ENCODE results near the gene UBA52. TPM values are rescaled to one million over a fixed set of nuclear protein-coding genes. Genes with fewer than 3 reads are reported as not detected.

UBA52 gene
- polyA plus RNA-seq, 1 donor from 2014 or later, result 765 TPM

DNA sequence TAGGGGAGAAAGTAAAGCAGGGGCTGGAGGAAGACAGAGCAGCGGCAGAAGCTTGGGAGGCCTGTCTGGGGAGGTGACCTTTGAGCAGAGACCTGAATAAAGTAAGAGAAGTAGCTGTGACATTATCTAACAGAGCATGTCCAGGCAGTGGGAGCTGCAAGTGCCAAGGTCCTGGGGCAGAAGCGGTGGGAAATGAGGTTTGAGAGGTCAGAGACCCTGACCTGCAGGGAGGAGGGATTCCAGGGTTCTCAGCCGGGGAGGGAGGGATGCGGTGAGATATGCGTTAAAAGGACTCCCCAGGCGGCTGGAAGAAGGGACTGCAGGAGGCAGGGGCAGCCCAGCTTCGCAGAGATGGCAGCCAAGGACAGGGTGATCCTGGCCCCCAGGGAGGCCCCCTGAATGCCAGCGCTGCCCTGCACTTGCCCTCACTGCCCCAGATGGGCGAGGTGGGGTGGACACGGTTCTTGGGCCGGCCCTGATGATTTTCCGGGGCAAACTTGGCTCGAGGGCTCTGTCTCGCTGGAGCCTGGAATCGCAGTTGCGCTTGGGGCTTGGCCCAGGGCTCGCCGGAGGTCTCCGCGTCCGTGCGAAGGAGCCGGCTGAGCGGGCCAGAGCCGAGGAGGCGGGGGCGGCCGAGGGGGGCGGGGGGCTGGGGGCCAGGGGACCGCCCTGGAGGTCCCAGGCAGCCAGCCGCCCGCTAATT, 31.7 kb downstream of the UBA52 start:
- Histone ChIP-seq H3K79me2 (replicated peaks; ENCODE audit: insufficient read depth, low read length) (no peaks in the 10 kb centered on the region), H3K9ac (ENCODE audit: low read length) (no peak overlapping the region), H3K9me2 (ENCODE audit: insufficient read depth, low read length) (no peaks in the 10 kb centered on the region), H3K4me2 (ENCODE audit: low read length) (no peak overlapping the region), H3K4me3 (ENCODE audit: low read length) (no peak overlapping the region), H4K20me1 (ENCODE audit: insufficient read depth) (no peaks in the 10 kb centered on the region), H2AFZ (ENCODE audit: low read depth, low read length) (no peak overlapping the region), H3K9me3 (ENCODE audit: low read length) (no peaks in the 10 kb centered on the region), H3F3A (ENCODE audit: insufficient read depth, low read length, poor library complexity, severe bottlenecking) (no peaks in the 10 kb centered on the region), H3K27me3 (ENCODE audit: insufficient read depth, low read depth, low read length) (peaks cover 65% of the 10 kb centered on the region), H3K36me3 (ENCODE audit: insufficient read depth, low read length) (no peaks in the 10 kb centered on the region), H3K27ac (ENCODE audit: low read length) (no peak overlapping the region)
- TF ChIP-seq RAD21 (conservative IDR thresholded peaks at IDR 0.05) (no peak), EP300 (conservative IDR thresholded peaks at IDR 0.05; ENCODE audit: poor library complexity, severe bottlenecking) (no peak)
- TF ChIP-seq, protein P1, sequence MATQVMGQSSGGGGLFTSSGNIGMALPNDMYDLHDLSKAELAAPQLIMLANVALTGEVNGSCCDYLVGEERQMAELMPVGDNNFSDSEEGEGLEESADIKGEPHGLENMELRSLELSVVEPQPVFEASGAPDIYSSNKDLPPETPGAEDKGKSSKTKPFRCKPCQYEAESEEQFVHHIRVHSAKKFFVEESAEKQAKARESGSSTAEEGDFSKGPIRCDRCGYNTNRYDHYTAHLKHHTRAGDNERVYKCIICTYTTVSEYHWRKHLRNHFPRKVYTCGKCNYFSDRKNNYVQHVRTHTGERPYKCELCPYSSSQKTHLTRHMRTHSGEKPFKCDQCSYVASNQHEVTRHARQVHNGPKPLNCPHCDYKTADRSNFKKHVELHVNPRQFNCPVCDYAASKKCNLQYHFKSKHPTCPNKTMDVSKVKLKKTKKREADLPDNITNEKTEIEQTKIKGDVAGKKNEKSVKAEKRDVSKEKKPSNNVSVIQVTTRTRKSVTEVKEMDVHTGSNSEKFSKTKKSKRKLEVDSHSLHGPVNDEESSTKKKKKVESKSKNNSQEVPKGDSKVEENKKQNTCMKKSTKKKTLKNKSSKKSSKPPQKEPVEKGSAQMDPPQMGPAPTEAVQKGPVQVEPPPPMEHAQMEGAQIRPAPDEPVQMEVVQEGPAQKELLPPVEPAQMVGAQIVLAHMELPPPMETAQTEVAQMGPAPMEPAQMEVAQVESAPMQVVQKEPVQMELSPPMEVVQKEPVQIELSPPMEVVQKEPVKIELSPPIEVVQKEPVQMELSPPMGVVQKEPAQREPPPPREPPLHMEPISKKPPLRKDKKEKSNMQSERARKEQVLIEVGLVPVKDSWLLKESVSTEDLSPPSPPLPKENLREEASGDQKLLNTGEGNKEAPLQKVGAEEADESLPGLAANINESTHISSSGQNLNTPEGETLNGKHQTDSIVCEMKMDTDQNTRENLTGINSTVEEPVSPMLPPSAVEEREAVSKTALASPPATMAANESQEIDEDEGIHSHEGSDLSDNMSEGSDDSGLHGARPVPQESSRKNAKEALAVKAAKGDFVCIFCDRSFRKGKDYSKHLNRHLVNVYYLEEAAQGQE (IDR thresholded peaks at IDR 0.05; ENCODE audit: borderline replicate concordance), result no peak
- TF ChIP-seq, protein P2, sequence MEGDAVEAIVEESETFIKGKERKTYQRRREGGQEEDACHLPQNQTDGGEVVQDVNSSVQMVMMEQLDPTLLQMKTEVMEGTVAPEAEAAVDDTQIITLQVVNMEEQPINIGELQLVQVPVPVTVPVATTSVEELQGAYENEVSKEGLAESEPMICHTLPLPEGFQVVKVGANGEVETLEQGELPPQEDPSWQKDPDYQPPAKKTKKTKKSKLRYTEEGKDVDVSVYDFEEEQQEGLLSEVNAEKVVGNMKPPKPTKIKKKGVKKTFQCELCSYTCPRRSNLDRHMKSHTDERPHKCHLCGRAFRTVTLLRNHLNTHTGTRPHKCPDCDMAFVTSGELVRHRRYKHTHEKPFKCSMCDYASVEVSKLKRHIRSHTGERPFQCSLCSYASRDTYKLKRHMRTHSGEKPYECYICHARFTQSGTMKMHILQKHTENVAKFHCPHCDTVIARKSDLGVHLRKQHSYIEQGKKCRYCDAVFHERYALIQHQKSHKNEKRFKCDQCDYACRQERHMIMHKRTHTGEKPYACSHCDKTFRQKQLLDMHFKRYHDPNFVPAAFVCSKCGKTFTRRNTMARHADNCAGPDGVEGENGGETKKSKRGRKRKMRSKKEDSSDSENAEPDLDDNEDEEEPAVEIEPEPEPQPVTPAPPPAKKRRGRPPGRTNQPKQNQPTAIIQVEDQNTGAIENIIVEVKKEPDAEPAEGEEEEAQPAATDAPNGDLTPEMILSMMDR (IDR thresholded peaks at IDR 0.05; ENCODE audit: poor library complexity, severe bottlenecking), result peak; percentile 28

DNA sequence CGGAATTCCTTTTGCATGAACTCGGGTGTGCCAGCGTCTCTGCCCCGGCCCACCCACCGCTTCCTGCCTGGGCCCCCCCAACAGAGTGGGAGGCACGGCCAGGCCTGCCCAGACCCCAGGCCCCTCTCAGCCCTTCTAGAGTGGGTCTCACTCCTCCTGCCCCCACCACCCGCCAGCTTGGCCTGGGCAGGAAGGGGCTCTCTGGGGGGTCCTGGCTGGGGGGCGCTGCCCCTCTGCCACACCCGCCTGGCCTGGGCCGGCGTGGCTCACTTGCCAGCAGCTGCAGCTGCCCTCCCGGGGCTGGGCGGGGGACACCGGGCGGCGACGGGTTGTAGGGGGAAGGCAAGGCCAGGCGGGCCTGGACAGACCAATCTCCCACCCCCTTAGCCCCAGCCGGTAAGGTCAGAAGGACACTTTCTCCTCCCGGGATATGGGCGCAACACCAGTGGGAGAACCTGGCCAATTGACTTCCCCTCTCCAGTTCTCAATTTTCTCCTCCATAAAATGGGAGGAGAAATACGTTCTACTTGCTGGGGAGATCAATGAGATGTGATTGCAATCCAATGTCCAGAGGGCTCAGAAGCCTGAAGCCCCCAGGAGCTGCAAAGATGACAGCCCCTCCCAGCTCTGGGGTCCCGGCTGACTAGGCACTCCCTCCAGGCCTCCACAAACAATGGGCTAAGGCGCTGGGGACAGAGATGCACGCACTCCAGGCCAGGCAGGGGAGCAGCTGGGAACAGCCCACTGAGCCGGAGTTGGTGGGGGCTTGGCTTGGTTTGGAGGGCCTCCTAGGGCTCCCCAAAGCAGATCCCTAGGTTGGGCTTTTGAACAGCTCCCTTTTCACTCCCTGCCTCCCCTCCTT, 32.5 kb downstream of the UBA52 start:
- Histone ChIP-seq H3F3A (ENCODE audit: insufficient read depth, low read length, poor library complexity, severe bottlenecking) (no peaks in the 10 kb centered on the region), H3K27me3 (ENCODE audit: insufficient read depth, low read depth, low read length) (peaks cover 73% of the 10 kb centered on the region), H3K36me3 (ENCODE audit: insufficient read depth, low read length) (no peaks in the 10 kb centered on the region), H2AFZ (ENCODE audit: low read depth, low read length) (no peak overlapping the region), H3K4me2 (ENCODE audit: low read length) (no peak overlapping the region), H3K4me3 (ENCODE audit: low read length) (no peak overlapping the region), H4K20me1 (ENCODE audit: insufficient read depth) (no peaks in the 10 kb centered on the region), H3K9me3 (ENCODE audit: low read length) (no peaks in the 10 kb centered on the region), H3K27ac (ENCODE audit: low read length) (no peak overlapping the region), H3K9ac (ENCODE audit: low read length) (no peak overlapping the region), H3K79me2 (replicated peaks; ENCODE audit: insufficient read depth, low read length) (no peaks in the 10 kb centered on the region), H3K9me2 (ENCODE audit: insufficient read depth, low read length) (no peaks in the 10 kb centered on the region)
- TF ChIP-seq EP300 (conservative IDR thresholded peaks at IDR 0.05; ENCODE audit: poor library complexity, severe bottlenecking) (no peak), POLR2AphosphoS5 (IDR thresholded peaks at IDR 0.05) (no peak), SMC3 (conservative IDR thresholded peaks at IDR 0.05; ENCODE audit: poor library complexity) (no peak), EZH2 (IDR thresholded peaks at IDR 0.05; ENCODE audit: borderline replicate concordance, insufficient read depth, low read length, poor library complexity, severe bottlenecking) (no peak), TAF1 (IDR thresholded peaks at IDR 0.05; ENCODE audit: low read depth) (no peak), RAD21 (conservative IDR thresholded peaks at IDR 0.05) (no peak), MXI1 (conservative IDR thresholded peaks at IDR 0.05; ENCODE audit: poor library complexity, severe bottlenecking) (no peak)
- TF ChIP-seq, protein P1 (IDR thresholded peaks at IDR 0.05; ENCODE audit: borderline replicate concordance), result no peak
- TF ChIP-seq, protein P2 (IDR thresholded peaks at IDR 0.05; ENCODE audit: poor library complexity, severe bottlenecking), result no peak

Measured in neural cell (in vitro differentiated cells).